Pancreas (tissue), 10 donors: ENCODE data around the gene CIBAR2. TPM values are rescaled to one million over a fixed set of nuclear protein-coding genes. Genes with fewer than 3 reads are reported as not detected.
"Not testable (repeated sequence)": the region's sequence is repeated elsewhere in the genome, so short reads cannot be mapped to it uniquely, and the experiment has no call there.

Experiments used
- ATAC-seq, 4 donors: fragments of 200-7000 bp; cut with Tn5 transposase; one replicate each; pipeline versions ENCODE4 v1.8.0 to v1.9.1; 2020; ENCODE audit warnings: mild to moderate bottlenecking in 4 of 4, moderate library complexity in 4 of 4
- DNase-seq, 6 donors: peaks; one replicate each; pipeline ENCODE4 v3.0.0-alpha.2; 2020
- FAIRE-seq: peaks from 2 replicates; lab custom pipeline; 2012; peaks lifted over from hg19 to GRCh38; lab: Jason Lieb, UNC
- H3K27ac ChIP-seq, 4 donors: fragments of 200-600 bp; sonication (generic); 1 replicate in 3 of 4; 2 replicates in 1 of 4; pipeline versions ENCODE4 v1.5.0 to v1.8.0; 2020
- H3K27me3 ChIP-seq, 4 donors: fragments of 200-600 bp; one replicate each; pipeline ENCODE4 v1.8.0; 2021
- H3K36me3 ChIP-seq, 3 donors: fragments of 200-600 bp; sonication (generic) in 1 of 3; one replicate each; pipeline versions ENCODE4 v1.5.0 to v1.8.0; 2020 to 2021
- H3K4me1 ChIP-seq, 3 donors: fragments of 200-600 bp; one replicate each; pipeline ENCODE4 v1.8.0; 2021
- H3K4me3 ChIP-seq, 4 donors: fragments of 200-600 bp; sonication (generic) in 2 of 4; one replicate each; pipeline versions ENCODE4 v1.5.0 to v1.8.0; 2020 to 2021
- H3K9me3 ChIP-seq, 4 donors: fragments of 200-600 bp; one replicate each; pipeline ENCODE4 v1.8.0; 2021
- WGBS, 2 donors: extraction: QIAGEN DNeasy Blood & Tissue Kit; methylation state at CpG; one replicate each; pipeline ENCODE4 v1.1.7; 2013; 5-methylcytosine and 5-hydroxymethylcytosine counted together
- intact Hi-C, 3 donors: fragments of 100-400 bp; cut with DNase I; formaldehyde crosslinking; loops; one replicate each; pipeline versions ENCODE4 v1.11.1 to v1.14.2; 2022
- polyA plus RNA-seq, 2 donors: library from polyadenylated mRNA; stranded (reverse); fragments of 200-250 nt; gene quantifications; one replicate each; pipeline ENCODE4 v1.2.3, GENCODE V29; 2013
- total RNA-seq, 6 donors: library from RNA; stranded (reverse); fragmentation: NEBNext Ultra II Directional in 4 of 6; extraction: Animal tissue kit (Norgen Biotek cat#: 25700) in 4 of 6; gene quantifications; one replicate each; pipeline versions ENCODE4 v1.2.1 to v1.2.4, GENCODE V29; 2021 to 2023
- TF ChIP-seq, protein P1 (sequence below), 4 donors: fragments of 200-600 bp; sonication (generic) in 3 of 4; IDR thresholded peaks; one replicate each; pipeline versions ENCODE4 v1.5.0 to v1.8.0; 2021; ENCODE audit warnings: antibody characterized with exemption in 4 of 4
- donor health status: healthy with polysubstance abuse.
- donor health status: DM: no; HTN: no; CAD: no; lungs with moderate emphysema.
- donor health status: DM: no; HTN: no; CAD: no.
- donor health status: control.
- donor health status: control.
- donor health status: Bipolar disorder and iron deficiency.
- donor health status: DM: yes; HTN: yes; CAD: no.
- donor health status: DM: no; HTN: no; CAD: no.
- donor health status: DM: no; HTN: no; CAD: no.
- donor health status: DM: yes; HTN: yes; CAD: no.

CIBAR2 gene
- total and polyA plus RNA-seq, 8 donors, result 0.05 TPM; not detected in 7

GRCh38 chr16:85124636-85125346 is 12.5 kb upstream of the CIBAR2 start:
- H3K36me3 ChIP-seq, result no peaks in the 10 kb centered on the region
- TF ChIP-seq, protein P1, sequence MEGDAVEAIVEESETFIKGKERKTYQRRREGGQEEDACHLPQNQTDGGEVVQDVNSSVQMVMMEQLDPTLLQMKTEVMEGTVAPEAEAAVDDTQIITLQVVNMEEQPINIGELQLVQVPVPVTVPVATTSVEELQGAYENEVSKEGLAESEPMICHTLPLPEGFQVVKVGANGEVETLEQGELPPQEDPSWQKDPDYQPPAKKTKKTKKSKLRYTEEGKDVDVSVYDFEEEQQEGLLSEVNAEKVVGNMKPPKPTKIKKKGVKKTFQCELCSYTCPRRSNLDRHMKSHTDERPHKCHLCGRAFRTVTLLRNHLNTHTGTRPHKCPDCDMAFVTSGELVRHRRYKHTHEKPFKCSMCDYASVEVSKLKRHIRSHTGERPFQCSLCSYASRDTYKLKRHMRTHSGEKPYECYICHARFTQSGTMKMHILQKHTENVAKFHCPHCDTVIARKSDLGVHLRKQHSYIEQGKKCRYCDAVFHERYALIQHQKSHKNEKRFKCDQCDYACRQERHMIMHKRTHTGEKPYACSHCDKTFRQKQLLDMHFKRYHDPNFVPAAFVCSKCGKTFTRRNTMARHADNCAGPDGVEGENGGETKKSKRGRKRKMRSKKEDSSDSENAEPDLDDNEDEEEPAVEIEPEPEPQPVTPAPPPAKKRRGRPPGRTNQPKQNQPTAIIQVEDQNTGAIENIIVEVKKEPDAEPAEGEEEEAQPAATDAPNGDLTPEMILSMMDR (IDR thresholded peaks at IDR 0.05), result no peak
- ATAC-seq, result no peak
- WGBS, 2 donors, result 90 to 94% methylated on average over 11 of the region's 11 CpGs
- FAIRE-seq, result no peak
- H3K4me3 ChIP-seq, result no peak overlapping the region
- peaks cover 0 to 7% (median 0%) of the 10 kb centered on the region in 3 donors for H3K4me1 ChIP-seq
- no peaks in the 10 kb centered on the region for H3K9me3 ChIP-seq
- no peaks in the 10 kb centered on the region for H3K27me3 ChIP-seq
- intact Hi-C loops, result no loop called here
- no peak for DNase-seq
- H3K27ac ChIP-seq, result no peak overlapping the region

- WGBS, 2 donors, result 84 to 85% methylated on average over 34 of the region's 34 CpGs
- Histone ChIP-seq H3K4me1 (peaks cover 0 to 7% (median 0%) of the 10 kb centered on the region in 3 donors), H3K27me3 (no peaks in the 10 kb centered on the region), H3K27ac (peak overlapping the region in 1 of 4 donors; percentile 17), H3K9me3 (no peaks in the 10 kb centered on the region), H3K4me3 (no peak overlapping the region), H3K36me3 (no peaks in the 10 kb centered on the region)
- no peak for DNase-seq
- TF ChIP-seq, protein P1 (IDR thresholded peaks at IDR 0.05), result no peak
- no peak for FAIRE-seq
- peak in 3 of 4 donors; percentile 6 to 41 (median 16) for ATAC-seq
- intact Hi-C loops, result no loop called here
These were observed 11.8 kb upstream of the CIBAR2 start for GRCh38 chr16:85123891-85124635.

DNA sequence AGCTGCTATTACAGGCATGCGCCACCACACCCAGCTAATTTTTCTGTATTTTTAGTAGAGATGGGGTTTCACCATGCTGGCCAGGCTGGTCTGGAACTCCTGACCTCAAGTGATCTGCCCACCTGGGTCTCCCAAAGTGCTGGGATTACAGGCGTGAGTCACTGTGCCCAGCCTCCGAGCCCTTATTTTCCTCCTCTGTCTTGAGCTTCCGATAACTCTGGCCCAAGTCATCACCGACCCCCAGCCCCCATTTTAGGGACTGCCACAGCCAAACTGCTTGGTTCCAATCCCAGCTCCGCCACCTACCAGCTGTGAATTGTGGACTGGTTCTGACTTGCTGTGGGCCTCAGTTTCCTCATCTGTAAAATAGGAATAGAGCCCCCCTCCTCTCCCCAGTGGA is 11.2 kb upstream of the CIBAR2 start:
- ATAC-seq, H3K4me1 ChIP-seq, DNase-seq, H3K9me3 ChIP-seq, H3K4me3 ChIP-seq, intact Hi-C loops, H3K27me3 ChIP-seq, H3K36me3 ChIP-seq, FAIRE-seq: not testable (repeated sequence)
- WGBS, 2 donors, result 89 to 91% methylated on average over 6 of the region's 6 CpGs
- H3K27ac ChIP-seq, result peak overlapping the region in 1 of 4 donors; percentile 17

- TF ChIP-seq, protein P1 (IDR thresholded peaks at IDR 0.05), result no peak
- H3K27ac ChIP-seq, result no peak overlapping the region
- 63 to 81% methylated on average over 4 of the region's 4 CpGs for WGBS, 2 donors
- intact Hi-C loops, result no loop called here
- H3K4me3 ChIP-seq, result no peak overlapping the region
- ATAC-seq (no peak), FAIRE-seq (no peak), DNase-seq (no peak)
- H3K4me1 ChIP-seq, result no peaks in the 10 kb centered on the region
- H3K9me3 ChIP-seq, result no peaks in the 10 kb centered on the region
- H3K36me3 ChIP-seq, result no peaks in the 10 kb centered on the region
- H3K27me3 ChIP-seq, result no peaks in the 10 kb centered on the region
These were observed 7.7 kb upstream of the CIBAR2 start for GRCh38 chr16:85120006-85120340.

DNA sequence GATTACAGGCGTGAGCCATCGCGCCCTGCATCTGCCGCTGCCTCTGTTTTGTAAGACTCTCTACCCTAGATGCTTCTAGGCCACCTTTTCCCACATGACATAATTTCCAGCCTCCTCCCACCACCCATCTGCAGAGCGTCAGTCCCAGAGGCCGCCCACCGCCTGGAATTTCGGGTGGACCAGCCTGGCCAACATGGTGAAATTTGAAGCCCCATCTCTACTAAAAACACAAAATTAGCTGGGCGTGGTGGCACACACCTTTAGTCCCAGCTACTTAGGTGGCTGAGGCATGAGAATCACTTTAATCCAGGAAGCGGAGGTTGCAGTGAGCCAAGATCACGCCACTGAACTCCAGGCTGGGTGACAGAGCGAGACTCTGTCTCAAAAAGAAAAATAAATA is 5.1 kb upstream of the CIBAR2 start:
- Histone ChIP-seq H3K27me3 (no peaks in the 10 kb centered on the region), H3K4me1 (no peaks in the 10 kb centered on the region), H3K36me3 (no peaks in the 10 kb centered on the region), H3K9me3 (no peaks in the 10 kb centered on the region), H3K27ac (no peak overlapping the region), H3K4me3 (no peak overlapping the region)
- DNase-seq (no peak), FAIRE-seq (no peak), ATAC-seq (no peak)
- TF ChIP-seq, protein P1 (IDR thresholded peaks at IDR 0.05), result no peak
- WGBS, 2 donors, result 86 to 95% methylated on average over 11 to 12 of the region's 12 CpGs
- intact Hi-C loops, result loop anchor here in 2 of 3 donors (10.0 kb wide), 2 partner anchors 107 to 137 kb away; no protein-coding TSS in a partner anchor
